PC-9 (cell line): ENCODE measurements around the gene HELT.

Experiments
- EZH2 ChIP-seq: fragments of 200-600 bp; sonication (generic); IDR thresholded peaks from 2 replicates; pipeline ENCODE4 v1.8.0; 2017; ENCODE audit warnings: antibody characterized with exemption, low read depth
- TF ChIP-seq, protein P1 (sequence below): fragments of 200-600 bp; sonication (generic); conservative IDR thresholded peaks from 2 replicates; pipeline ENCODE4 v1.6.1; 2017; ENCODE audit warnings: mixed run types, antibody characterized with exemption, mild to moderate bottlenecking, moderate library complexity

DNA sequence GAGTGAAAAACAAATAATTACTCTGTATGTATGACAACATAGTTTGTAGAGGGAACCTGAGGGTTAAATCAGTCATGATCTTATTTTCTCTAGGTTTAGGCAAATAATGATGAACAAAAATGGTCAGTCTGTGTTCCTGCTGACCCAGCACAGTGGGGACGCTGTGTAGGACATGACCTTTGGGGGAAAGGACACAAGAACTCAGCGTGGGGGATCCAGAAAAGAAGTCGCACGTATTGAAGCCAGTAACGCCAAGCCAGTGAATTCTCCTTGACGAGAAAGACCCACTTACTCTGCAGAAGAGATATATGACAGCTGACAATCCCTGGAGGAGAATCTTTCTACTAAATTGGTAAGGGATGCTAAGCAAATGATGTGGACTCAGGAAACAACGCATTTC lies 36.6 kb downstream of the HELT start:
- TF ChIP-seq, protein P1, sequence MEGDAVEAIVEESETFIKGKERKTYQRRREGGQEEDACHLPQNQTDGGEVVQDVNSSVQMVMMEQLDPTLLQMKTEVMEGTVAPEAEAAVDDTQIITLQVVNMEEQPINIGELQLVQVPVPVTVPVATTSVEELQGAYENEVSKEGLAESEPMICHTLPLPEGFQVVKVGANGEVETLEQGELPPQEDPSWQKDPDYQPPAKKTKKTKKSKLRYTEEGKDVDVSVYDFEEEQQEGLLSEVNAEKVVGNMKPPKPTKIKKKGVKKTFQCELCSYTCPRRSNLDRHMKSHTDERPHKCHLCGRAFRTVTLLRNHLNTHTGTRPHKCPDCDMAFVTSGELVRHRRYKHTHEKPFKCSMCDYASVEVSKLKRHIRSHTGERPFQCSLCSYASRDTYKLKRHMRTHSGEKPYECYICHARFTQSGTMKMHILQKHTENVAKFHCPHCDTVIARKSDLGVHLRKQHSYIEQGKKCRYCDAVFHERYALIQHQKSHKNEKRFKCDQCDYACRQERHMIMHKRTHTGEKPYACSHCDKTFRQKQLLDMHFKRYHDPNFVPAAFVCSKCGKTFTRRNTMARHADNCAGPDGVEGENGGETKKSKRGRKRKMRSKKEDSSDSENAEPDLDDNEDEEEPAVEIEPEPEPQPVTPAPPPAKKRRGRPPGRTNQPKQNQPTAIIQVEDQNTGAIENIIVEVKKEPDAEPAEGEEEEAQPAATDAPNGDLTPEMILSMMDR: no peak
- no peak for TF ChIP-seq EZH2
